ENCODE results near the gene RAB20. TPM values are rescaled to one million over a fixed set of nuclear protein-coding genes. Genes with fewer than 3 reads are reported as not detected.
"Not testable (repeated sequence)": the region's sequence is repeated elsewhere in the genome, so short reads cannot be mapped to it uniquely, and the experiment has no call there.

The RAB20 gene
- total and polyA plus RNA-seq, 9 donors, result 1.9 to 6.0 (median 3.3) TPM

GRCh38 chr13:110503037-110503901 is 58.3 kb downstream of the RAB20 start:
- H3K9me3 ChIP-seq (replicated peaks; ENCODE audit: control insufficient read depth, low read depth, low read length), result peaks cover 10% of the 10 kb centered on the region
- peaks cover 93% of the 10 kb centered on the region for H3K36me3 ChIP-seq (ENCODE audit: control insufficient read depth, insufficient read depth, low read length)
- no peak overlapping the region for H3K4me3 ChIP-seq (ENCODE audit: low read length)
- DNase-seq, result no peak
- H3K27ac ChIP-seq (ENCODE audit: low read length), result no peak overlapping the region
- peaks cover 10% of the 10 kb centered on the region for H3K4me1 ChIP-seq (ENCODE audit: control insufficient read depth, insufficient read depth, low read length)
- 75% methylated on average over 11 of the region's 20 CpGs for WGBS (ENCODE audit: insufficient coverage)
- H3K27me3 ChIP-seq (ENCODE audit: control insufficient read depth, insufficient read depth, low read length), result no peaks in the 10 kb centered on the region

GRCh38 chr13:110501188-110501587 is 60.3 kb downstream of the RAB20 start:
- no peaks in the 10 kb centered on the region for H3K4me1 ChIP-seq (ENCODE audit: control insufficient read depth, insufficient read depth, low read length)
- H3K36me3 ChIP-seq (ENCODE audit: control insufficient read depth, insufficient read depth, low read length), result peaks cover 91% of the 10 kb centered on the region
- no peak overlapping the region for H3K4me3 ChIP-seq (ENCODE audit: low read length)
- 88% methylated on average over 5 of the region's 9 CpGs for WGBS (ENCODE audit: insufficient coverage)
- H3K27me3 ChIP-seq (ENCODE audit: control insufficient read depth, insufficient read depth, low read length), result no peaks in the 10 kb centered on the region
- H3K27ac ChIP-seq (ENCODE audit: low read length), result no peak overlapping the region
- no peak for DNase-seq
- H3K9me3 ChIP-seq (replicated peaks; ENCODE audit: control insufficient read depth, low read depth, low read length), result peaks cover 10% of the 10 kb centered on the region

- Histone ChIP-seq H3K9me3 (replicated peaks; ENCODE audit: control insufficient read depth, low read depth, low read length) (peaks cover 10% of the 10 kb centered on the region), H3K4me1 (ENCODE audit: control insufficient read depth, insufficient read depth, low read length) (no peaks in the 10 kb centered on the region), H3K4me3 (ENCODE audit: low read length) (no peak overlapping the region), H3K36me3 (ENCODE audit: control insufficient read depth, insufficient read depth, low read length) (peaks cover 91% of the 10 kb centered on the region), H3K27ac (ENCODE audit: low read length) (no peak overlapping the region), H3K27me3 (ENCODE audit: control insufficient read depth, insufficient read depth, low read length) (no peaks in the 10 kb centered on the region)
- WGBS (ENCODE audit: insufficient coverage), result 100% methylated on average over 1 of the region's 3 CpGs
- no peak for DNase-seq
Observed at GRCh38 chr13:110500341-110500740, 61.2 kb downstream of the RAB20 start.

- 83% methylated on average over 5 of the region's 10 CpGs for WGBS (ENCODE audit: insufficient coverage)
- H3K27me3 ChIP-seq (ENCODE audit: control insufficient read depth, insufficient read depth, low read length), result no peaks in the 10 kb centered on the region
- H3K36me3 ChIP-seq (ENCODE audit: control insufficient read depth, insufficient read depth, low read length), result peaks cover 95% of the 10 kb centered on the region
- peaks cover 10% of the 10 kb centered on the region for H3K9me3 ChIP-seq (replicated peaks; ENCODE audit: control insufficient read depth, low read depth, low read length)
- no peaks in the 10 kb centered on the region for H3K4me1 ChIP-seq (ENCODE audit: control insufficient read depth, insufficient read depth, low read length)
- no peak overlapping the region for H3K27ac ChIP-seq (ENCODE audit: low read length)
- H3K4me3 ChIP-seq (ENCODE audit: low read length), result no peak overlapping the region
- no peak for DNase-seq
Observed at GRCh38 chr13:110499621-110500281, 61.8 kb downstream of the RAB20 start.

- no peak overlapping the region for H3K4me3 ChIP-seq (ENCODE audit: low read length)
- no peaks in the 10 kb centered on the region for H3K4me1 ChIP-seq (ENCODE audit: control insufficient read depth, insufficient read depth, low read length)
- 100% methylated on average over 7 of the region's 10 CpGs for WGBS (ENCODE audit: insufficient coverage)
- peaks cover 10% of the 10 kb centered on the region for H3K9me3 ChIP-seq (replicated peaks; ENCODE audit: control insufficient read depth, low read depth, low read length)
- no peak overlapping the region for H3K27ac ChIP-seq (ENCODE audit: low read length)
- H3K36me3 ChIP-seq (ENCODE audit: control insufficient read depth, insufficient read depth, low read length), result peaks cover 92% of the 10 kb centered on the region
- DNase-seq, result no peak
- H3K27me3 ChIP-seq (ENCODE audit: control insufficient read depth, insufficient read depth, low read length), result no peaks in the 10 kb centered on the region
Observed at GRCh38 chr13:110498765-110499164, 62.8 kb downstream of the RAB20 start.

GRCh38 chr13:110498327-110498726 is 63.2 kb downstream of the RAB20 start:
- WGBS (ENCODE audit: insufficient coverage), result 83% methylated on average over 4 of the region's 5 CpGs
- no peak overlapping the region for H3K27ac ChIP-seq (ENCODE audit: low read length)

GRCh38 chr13:110497896-110498295 is 63.6 kb downstream of the RAB20 start:
- not testable (repeated sequence) for H3K4me3 ChIP-seq (ENCODE audit: low read length); H3K9me3 ChIP-seq (replicated peaks; ENCODE audit: control insufficient read depth, low read depth, low read length); H3K4me1 ChIP-seq (ENCODE audit: control insufficient read depth, insufficient read depth, low read length); H3K27me3 ChIP-seq (ENCODE audit: control insufficient read depth, insufficient read depth, low read length); H3K27ac ChIP-seq (ENCODE audit: low read length); DNase-seq
- peaks cover 91% of the 10 kb centered on the region for H3K36me3 ChIP-seq (ENCODE audit: control insufficient read depth, insufficient read depth, low read length)
- 90% methylated on average over 2 of the region's 3 CpGs for WGBS (ENCODE audit: insufficient coverage)

More at GRCh38 chr13:110498327-110498726, 63.2 kb downstream of the RAB20 start:
- H3K4me3 ChIP-seq (ENCODE audit: low read length), result no peak overlapping the region
- DNase-seq, result no peak
- peaks cover 91% of the 10 kb centered on the region for H3K36me3 ChIP-seq (ENCODE audit: control insufficient read depth, insufficient read depth, low read length)
- H3K27me3 ChIP-seq (ENCODE audit: control insufficient read depth, insufficient read depth, low read length), result no peaks in the 10 kb centered on the region
- no peaks in the 10 kb centered on the region for H3K4me1 ChIP-seq (ENCODE audit: control insufficient read depth, insufficient read depth, low read length)
- H3K9me3 ChIP-seq (replicated peaks; ENCODE audit: control insufficient read depth, low read depth, low read length), result peaks cover 10% of the 10 kb centered on the region

- DNase-seq, result no peak
- Histone ChIP-seq H3K36me3 (ENCODE audit: control insufficient read depth, insufficient read depth, low read length) (peaks cover 92% of the 10 kb centered on the region), H3K4me1 (ENCODE audit: control insufficient read depth, insufficient read depth, low read length) (no peaks in the 10 kb centered on the region), H3K4me3 (ENCODE audit: low read length) (no peak overlapping the region), H3K9me3 (replicated peaks; ENCODE audit: control insufficient read depth, low read depth, low read length) (peaks cover 10% of the 10 kb centered on the region), H3K27ac (ENCODE audit: low read length) (no peak overlapping the region), H3K27me3 (ENCODE audit: control insufficient read depth, insufficient read depth, low read length) (no peaks in the 10 kb centered on the region)
- 100% methylated on average over 1 of the region's 2 CpGs for WGBS (ENCODE audit: insufficient coverage)
Observed at GRCh38 chr13:110497003-110497402, 64.5 kb downstream of the RAB20 start.

- Histone ChIP-seq H3K27me3 (ENCODE audit: control insufficient read depth, insufficient read depth, low read length) (no peaks in the 10 kb centered on the region), H3K9me3 (replicated peaks; ENCODE audit: control insufficient read depth, low read depth, low read length) (peaks cover 10% of the 10 kb centered on the region), H3K4me3 (ENCODE audit: low read length) (no peak overlapping the region), H3K36me3 (ENCODE audit: control insufficient read depth, insufficient read depth, low read length) (peaks cover 92% of the 10 kb centered on the region), H3K4me1 (ENCODE audit: control insufficient read depth, insufficient read depth, low read length) (no peaks in the 10 kb centered on the region), H3K27ac (ENCODE audit: low read length) (no peak overlapping the region)
- no peak for DNase-seq
- 93% methylated on average over 2 of the region's 3 CpGs for WGBS (ENCODE audit: insufficient coverage)
Observed at GRCh38 chr13:110496281-110496680, 65.2 kb downstream of the RAB20 start.

GRCh38 chr13:110495881-110496280 is 65.6 kb downstream of the RAB20 start:
- Histone ChIP-seq H3K36me3 (ENCODE audit: control insufficient read depth, insufficient read depth, low read length) (peaks cover 92% of the 10 kb centered on the region), H3K27ac (ENCODE audit: low read length) (no peak overlapping the region), H3K27me3 (ENCODE audit: control insufficient read depth, insufficient read depth, low read length) (no peaks in the 10 kb centered on the region), H3K4me1 (ENCODE audit: control insufficient read depth, insufficient read depth, low read length) (no peaks in the 10 kb centered on the region), H3K4me3 (ENCODE audit: low read length) (no peak overlapping the region), H3K9me3 (replicated peaks; ENCODE audit: control insufficient read depth, low read depth, low read length) (peaks cover 10% of the 10 kb centered on the region)
- DNase-seq, result no peak
- 100% methylated on average over 3 of the region's 3 CpGs for WGBS (ENCODE audit: insufficient coverage)
